RKO (cell line): Measurements from ENCODE around the gene HLA-A.

Experiments used
- DNase-seq: peaks from one replicate; pipeline ENCODE4 v3.0.0-alpha.2; 2016; ENCODE audit warnings: low spot score

The HLA-A gene

DNA sequence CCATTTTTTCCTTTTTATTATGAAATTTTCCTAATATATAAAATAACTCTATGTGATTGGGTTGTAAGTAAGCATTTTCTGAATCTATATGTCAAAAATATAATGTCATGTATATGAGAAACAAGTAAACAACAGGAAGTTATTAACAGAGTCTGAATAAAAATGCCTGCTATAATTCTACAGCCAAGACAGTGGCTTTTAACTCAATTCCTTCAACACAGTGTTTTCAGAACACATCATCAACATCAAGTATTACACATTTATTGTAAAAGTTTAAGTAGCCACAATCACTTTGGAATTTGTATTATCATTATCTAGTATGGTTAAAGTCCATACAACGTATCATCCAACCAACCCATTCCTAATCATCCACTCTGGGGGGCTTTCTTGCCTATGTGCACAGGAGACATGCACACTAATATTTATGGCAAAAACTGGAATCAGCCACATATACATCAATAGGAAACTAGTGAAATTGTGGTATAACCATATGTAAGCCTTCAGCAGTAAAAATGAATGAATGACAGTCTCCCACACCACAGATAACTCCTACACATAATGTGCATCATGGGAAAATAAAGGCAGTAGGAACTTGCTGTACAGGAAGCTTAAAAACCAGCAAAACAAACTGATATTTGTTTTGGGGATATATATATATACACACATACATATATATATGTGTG is 6.9 kb upstream of the HLA-A start:
- no peak for DNase-seq

DNA sequence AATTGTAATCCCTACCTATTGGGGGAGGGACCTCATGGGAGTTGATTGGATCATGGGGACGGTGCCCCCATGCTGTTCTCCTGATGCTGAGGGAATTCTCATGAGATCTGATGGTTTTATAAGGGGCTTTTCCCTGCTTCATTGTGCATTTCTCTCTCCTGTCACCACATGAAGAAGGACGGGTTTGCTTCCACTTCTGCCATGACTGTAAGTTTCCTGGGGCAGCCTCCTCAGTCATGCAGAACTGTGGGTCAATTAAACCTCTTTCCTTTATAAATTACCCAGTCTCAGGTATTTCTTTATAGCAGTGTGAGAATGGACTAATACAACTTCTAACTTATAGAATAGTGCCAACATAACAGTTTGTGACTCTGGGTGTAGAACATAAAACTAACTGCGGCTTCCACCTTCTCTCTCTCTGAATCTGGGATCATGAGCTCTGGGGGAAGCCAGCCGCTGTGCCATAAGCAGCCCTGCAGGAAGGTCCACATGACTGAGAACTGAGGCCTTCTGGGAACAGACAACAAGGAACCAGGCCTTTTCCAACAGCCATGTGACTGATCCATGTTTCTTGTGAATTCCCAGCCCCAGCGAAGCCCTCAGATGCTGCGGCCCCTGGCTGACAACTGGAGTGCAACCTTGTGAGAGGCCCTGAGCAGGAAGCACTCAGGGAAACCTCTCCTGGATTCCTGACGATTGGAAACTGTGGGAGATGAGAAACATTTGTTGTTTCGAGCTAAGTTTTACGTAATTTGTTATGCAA is 3.4 kb upstream of the HLA-A start:
- no peak for DNase-seq

DNA sequence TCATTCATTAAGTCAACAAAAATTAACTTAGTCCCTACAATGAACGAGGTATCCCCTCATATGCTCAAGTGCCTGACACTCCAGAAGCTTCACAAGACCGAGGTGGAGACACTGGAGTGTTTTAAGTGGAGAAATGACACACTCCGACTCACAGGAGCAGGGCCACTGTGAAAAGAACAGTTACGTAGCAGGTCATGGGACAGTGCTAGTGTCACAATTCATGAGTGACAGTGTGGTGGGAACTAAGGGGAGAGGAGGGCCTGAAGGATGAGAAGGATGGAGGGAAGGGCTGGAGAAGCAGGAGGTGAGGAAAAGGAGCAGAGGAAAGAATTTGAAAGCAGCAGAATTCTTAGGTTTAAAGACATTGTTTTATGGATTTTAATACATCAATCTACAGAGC is 1.3 kb upstream of the HLA-A start:
- DNase-seq = peak; percentile 62

DNA sequence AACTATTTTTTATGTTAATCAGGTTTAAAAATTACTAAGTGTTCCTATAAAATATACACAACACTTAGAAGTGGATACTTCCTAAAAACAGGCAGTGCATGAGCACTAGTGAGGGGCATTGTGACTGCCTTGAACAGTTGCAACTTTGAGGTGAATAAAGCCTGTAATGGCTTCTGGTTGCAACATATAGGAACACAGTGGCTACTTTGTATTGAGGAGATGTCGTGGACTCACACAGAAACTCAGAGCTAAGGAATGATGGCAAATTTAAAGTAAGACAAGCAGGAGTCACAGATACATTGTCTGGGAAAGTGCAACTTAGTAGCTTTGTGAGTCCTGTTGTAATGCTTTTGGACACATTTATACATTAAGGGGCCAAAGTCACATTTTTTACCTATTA is 861 bp upstream of the HLA-A start:
- peak; percentile 62 for DNase-seq

DNA sequence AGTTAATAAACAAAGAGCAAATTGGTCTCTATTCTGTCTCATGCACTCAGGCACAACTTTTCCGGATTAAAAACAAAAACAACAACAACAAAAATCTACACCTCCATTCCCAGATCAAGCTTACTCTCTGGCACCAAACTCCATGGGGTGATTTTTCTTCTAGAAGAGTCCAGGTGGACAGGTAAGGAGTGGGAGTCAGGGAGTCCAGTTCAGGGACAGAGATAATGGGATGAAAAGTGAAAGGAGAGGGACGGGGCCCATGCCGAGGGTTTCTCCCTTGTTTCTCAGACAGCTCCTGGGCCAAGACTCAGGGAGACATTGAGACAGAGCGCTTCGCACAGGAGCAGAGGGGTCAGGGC is 437 bp upstream of the HLA-A start:
- DNase-seq = no peak

DNA sequence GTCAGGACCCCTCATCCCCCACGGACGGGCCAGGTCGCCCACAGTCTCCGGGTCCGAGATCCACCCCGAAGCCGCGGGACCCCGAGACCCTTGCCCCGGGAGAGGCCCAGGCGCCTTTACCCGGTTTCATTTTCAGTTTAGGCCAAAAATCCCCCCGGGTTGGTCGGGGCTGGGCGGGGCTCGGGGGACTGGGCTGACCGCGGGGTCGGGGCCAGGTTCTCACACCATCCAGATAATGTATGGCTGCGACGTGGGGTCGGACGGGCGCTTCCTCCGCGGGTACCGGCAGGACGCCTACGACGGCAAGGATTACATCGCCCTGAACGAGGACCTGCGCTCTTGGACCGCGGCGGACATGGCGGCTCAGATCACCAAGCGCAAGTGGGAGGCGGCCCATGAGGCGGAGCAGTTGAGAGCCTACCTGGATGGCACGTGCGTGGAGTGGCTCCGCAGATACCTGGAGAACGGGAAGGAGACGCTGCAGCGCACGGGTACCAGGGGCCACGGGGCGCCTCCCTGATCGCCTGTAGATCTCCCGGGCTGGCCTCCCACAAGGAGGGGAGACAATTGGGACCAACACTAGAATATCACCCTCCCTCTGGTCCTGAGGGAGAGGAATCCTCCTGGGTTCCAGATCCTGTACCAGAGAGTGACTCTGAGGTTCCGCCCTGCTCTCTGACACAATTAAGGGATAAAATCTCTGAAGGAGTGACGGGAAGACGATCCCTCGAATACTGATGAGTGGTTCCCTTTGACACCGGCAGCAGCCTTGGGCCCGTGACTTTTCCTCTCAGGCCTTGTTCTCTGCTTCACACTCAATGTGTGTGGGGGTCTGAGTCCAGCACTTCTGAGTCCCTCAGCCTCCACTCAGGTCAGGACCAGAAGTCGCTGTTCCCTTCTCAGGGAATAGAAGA is 978 bp downstream of the HLA-A start:
- peak; percentile 36 for DNase-seq

DNA sequence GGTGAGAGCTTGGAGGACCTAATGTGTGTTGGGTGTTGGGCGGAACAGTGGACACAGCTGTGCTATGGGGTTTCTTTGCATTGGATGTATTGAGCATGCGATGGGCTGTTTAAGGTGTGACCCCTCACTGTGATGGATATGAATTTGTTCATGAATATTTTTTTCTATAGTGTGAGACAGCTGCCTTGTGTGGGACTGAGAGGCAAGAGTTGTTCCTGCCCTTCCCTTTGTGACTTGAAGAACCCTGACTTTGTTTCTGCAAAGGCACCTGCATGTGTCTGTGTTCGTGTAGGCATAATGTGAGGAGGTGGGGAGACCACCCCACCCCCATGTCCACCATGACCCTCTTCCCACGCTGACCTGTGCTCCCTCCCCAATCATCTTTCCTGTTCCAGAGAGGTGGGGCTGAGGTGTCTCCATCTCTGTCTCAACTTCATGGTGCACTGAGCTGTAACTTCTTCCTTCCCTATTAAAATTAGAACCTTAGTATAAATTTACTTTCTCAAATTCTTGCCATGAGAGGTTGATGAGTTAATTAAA is 3.0 kb downstream of the HLA-A start:
- no peak for DNase-seq

DNA sequence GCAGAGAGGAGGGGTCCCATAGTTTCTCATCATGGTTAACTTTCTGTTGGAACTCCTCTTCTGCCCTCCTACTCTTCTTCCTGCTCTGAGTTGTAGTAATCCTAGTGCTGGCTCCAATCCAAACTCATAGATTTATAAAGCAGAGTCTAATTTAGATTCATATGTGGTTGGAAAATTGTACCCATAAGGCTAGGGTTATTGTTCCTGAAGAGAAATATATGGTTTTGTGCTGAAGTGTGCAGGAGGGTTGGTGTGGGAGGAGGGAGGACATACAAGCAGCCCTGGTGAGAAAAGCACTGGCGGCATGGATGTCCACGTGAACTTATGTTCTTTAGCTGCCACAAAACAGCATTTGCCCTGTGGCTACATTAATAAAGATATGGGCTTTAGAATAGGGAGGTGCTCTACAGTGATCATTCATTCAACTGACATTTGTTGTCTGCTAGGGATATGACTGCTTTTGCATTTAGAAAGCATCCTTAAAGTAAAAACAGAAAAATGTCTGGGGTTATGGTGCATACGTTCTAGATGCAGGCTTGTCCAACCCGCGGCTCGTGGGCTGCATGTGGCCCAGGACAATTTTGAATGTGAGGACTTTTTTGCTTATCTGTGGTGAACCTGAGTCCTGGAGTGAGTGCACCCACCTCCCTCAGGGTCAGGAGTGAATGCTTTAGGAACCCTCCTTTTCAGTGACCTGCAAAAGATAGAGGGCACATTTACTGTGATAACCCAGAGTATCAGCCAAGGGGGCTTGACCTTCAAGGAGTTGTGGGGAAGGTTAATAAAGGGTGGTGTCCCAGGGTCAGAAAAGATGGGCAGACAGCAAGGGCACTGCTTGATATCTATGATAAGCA is 4.1 kb downstream of the HLA-A start:
- DNase-seq = no peak

DNA sequence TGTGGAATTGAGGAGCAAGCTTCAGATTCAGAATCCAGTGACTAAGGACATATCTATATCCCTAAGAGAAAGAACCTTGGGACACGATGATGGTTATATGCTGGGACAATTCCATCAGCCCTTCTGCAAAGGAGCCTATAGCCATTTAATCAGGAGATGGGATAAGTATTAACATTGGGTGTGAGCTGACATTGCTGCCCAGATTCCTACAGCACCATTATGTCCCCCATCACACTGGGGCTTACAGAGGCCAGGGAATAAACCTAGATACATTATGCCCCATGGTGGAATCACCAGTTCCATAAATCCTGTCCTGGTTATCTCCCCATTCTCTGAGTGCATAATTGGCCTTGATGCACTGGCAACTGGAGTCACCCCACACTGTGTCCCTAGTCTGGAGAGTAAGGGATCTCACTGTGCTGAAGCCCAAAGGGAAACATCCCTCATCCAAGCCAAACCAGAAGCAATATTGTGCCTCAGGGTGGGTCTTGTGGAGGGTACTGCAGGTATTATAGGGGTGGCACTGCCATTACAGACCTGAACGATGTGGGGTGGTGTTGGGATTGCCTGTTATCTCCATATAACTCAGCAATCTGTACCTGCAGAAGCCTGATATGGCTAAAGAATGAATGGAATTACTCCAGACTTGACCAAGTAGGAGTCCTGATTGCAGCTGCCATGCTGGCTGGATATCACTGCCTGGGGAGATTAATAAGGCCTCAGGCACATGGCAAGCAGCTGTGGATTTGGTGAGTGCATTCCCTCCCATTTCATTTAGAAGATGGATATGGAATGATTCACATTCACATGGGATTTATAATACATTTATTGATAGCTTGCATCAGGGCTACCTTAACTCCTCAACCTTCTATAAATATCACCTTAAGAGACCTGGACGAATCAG is 5.0 kb downstream of the HLA-A start:
- DNase-seq = no peak

DNA sequence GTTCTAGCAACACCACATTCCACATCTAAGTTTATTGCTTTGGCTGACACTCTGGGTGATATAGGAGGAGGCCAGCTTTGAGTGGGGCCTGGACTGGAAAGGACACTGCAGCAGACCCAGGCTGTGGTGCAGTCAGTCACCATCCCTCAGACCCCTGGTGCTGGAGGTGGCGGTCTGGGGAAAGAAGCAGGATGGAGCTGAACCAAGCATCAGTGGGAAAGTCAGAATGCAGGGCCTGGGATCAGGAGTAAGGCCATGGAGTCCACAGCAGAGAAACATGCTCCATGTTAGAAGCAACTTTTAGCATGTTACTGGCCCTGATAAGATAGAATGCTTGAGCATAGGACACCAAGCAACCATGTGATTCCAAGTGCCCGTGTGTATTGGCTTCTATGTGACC is 5.9 kb downstream of the HLA-A start:
- no peak for DNase-seq

DNA sequence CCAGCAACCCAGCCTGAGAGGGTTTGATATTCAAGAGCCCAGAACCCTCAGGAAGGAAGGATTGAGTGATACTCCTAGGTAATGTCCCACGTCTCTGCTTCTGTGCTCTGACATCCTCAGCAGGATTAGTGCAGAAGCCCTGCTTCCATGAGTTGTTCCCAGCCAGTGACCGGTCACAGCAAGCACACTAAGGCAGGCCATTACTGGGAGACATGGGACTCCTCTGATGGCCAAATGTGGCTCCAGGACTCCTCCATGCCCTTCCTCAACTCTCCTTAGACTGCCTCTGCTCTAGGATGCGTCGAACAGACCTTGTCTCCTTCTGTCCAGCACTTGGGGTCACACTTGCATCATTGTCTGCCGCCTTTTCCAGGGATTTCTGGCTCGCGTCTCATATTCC is 7.6 kb downstream of the HLA-A start:
- no peak for DNase-seq

DNA sequence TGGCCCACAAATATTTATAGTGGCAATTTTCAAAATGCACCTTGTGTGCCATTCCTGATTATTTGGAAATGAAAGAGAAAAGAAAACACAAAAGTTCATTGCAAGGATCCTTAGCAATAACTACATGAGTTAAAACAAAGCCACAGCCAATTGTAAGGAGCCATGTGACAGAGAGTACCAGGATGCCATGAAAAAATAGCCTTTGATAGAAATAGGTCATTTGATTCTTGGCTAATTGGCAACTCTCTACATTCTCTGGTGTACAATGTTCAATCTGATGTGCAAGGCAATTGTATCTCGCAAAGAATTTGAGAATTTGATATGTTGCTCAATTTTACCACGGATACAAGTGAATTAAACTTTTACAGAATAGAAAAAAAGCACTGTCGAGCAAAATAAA is 9.6 kb downstream of the HLA-A start:
- no peak for DNase-seq

DNA sequence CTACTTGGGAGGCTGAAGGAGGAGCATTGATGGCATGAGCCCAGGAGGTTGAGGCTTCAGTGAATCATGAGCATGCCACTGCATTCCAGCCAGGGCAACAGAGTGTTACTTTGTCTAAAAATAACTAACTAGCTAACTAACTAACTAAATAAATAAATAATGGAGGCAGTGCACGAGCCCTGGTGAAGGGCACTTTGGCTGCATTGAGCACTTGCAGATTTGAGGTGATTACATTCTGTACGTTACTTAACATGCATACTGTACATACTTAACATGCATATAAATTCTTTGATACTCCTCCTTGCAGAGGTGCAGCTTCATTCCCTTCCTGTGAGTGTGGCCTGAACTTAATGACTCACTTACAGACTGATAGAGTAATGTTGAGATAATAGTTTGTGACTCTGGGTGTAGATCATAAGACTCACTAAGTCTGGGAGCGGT is 10.7 kb downstream of the HLA-A start:
- DNase-seq = peak; percentile 98

DNA sequence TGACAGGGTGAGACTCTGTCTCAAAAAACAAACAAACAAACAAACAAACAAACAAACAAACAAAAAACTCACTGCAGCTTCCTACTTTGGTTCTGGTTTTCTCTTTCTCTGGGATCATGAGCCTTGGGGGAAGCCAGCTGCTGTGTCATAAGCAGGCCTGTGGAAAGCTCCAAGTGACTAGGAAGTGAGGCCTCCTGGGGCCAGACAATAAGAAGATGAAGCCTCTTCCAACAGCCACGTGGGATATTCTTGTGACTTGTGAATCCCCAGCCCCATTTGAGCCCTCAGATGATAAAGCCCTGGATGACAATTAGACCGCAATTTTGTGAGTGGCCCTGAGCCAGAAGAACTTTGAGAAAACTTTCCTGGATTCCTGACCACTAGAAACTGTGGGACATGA is 11.4 kb downstream of the HLA-A start:
- no peak for DNase-seq

DNA sequence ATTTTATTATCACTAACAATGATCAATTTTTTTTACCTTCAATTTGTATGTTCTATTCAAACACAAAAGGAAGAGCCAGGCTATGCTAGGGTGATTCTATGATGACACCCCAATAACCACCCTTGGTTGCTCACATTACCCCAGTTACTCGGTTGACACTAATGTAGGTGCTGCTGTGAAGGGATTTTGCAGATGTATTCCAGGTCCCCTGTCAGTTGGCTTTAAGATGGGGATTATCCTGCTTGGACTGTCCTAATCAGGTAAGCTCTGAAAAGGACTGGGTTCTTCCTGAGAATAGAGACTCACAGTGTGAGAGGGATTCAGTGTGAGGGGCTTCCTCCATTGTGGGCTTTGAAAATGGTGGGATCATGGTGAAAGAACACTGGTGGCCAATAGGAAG is 11.9 kb downstream of the HLA-A start:
- no peak for DNase-seq

DNA sequence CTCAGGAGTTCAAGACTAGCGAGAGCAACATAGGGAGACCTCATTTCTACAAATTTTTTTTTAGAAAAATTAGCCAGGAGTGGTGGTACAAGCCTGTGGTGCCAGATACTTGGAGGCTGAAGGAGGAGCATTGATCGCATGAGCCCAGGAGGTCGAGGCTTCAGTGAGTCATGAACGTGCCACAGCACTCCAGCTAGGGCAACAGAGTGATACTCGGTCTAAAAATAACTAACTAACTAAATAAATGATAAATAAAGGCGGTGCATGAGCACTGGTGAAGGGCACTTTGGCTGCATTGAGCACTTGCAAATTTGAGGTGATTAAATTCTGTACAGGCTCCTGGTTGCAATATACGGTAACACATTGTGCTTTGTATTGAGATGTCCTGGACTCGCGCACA is 13.5 kb downstream of the HLA-A start:
- no peak for DNase-seq

DNA sequence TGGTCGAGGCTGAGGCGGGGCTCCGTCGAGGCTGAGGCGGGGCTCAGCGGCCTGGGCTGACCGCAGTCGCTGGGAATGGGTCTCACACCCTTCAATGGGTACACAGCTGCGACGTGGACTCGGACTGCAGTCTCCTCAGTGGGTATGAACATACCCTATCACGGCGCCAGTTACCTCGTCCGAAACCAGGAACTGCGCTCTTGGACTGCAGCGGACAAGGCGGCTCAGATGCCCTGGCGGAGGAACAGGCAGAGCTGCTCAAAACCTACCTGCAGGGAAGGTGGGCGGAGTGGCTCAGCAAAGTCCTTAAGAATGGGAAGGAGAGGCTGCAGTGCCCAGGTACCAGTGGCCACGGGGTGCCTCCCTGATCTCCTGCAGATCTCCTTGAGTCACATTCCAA is 14.2 kb downstream of the HLA-A start:
- DNase-seq = no peak

DNA sequence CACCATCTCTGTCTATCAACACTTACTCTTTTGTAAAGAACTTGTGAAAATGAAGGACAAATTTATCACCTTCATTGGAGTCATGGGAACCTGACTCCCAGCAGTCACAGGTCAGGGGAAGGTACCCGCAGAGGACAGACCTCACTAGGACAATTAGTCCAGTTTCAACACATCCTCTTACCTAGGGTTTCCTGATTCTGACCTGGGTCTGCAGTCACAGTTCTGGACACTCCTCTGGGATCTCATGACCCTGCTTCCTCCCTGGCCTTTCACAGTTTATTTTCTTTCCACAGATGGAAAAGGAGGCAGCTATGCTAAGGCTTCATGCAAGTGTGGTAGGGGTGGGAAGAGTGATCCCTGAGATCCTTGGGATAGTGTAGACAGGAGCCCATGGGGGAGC is 15.7 kb downstream of the HLA-A start:
- no peak for DNase-seq

DNA sequence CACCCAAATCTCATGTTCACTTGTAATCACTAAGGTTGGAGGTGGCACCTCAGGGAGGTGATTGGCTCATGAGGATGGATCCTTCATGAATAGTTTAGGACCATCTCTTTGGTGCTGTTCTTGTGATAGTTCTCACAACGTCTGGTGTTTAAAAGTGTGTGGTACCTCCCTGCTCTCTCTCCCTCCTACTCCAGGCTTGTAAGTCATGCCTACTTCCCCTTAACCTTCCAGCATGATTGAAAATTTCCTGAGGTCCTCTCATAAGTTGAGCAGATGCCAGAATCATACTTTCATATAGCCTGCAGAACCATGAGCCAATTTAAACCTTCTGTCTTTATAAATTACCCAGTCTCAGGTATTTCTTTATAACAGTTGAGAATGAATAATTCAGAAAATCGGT is 16.6 kb downstream of the HLA-A start:
- DNase-seq = no peak

DNA sequence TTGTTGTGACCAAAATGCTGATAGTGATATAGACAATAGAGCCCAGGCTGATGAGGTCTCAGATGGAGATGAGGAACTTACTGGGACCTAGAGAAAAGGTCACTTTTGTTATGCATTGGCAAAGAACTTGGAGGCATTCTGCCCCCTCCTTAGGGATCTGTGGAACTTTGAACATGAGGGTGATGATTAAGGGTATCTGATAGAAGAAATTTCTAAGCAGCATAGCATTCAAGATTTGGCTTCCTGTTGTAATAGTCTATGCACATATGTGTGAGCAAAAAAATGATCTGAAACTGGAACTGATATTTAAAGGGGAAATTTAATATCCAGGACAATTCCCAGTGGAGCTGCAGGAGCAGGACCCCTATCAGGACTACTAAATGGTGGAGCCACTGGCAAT is 17.1 kb downstream of the HLA-A start:
- no peak for DNase-seq

DNA sequence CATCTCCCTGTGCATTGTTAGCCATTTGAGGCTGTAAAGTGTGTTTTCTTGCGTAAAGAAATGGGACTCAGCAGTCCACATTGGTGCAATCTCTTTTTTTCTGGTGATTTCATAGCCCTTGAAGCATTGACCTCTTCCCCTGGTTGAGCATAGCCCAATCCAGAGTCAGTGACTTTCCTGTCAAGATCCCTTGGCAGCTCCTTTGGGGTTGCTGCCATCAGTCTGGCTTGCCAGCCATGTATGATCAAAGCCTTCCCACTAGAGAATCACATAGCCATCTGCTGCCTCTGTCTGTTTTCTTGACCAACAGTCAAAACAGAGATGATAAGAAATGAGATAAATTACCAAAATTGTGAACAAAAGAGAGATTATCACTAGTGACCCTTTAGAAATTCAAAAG is 19.6 kb downstream of the HLA-A start:
- DNase-seq = no peak
